Upper lobe of left lung (tissue), 4 donors: Measurements from ENCODE around the gene SOCS7.

Experiments
- EP300 ChIP-seq, 4 donors: sonication (generic); formaldehyde crosslinking; IDR thresholded peaks; one replicate each; pipeline ENCODE4 v1.5.1; 2017; ENCODE audit warnings: antibody characterized with exemption in 4 of 4, control low read depth in 2 of 4
- POLR2A ChIP-seq, 4 donors: fragments of 450-650 bp; IDR thresholded peaks; one replicate each; pipeline ENCODE4 v1.5.1; 2016 to 2017; ENCODE audit warnings: antibody characterized with exemption in 4 of 4, mild to moderate bottlenecking in 2 of 4
- TF ChIP-seq, protein P1 (sequence below), 6 experiments: fragments of 450-650 bp in 4 of 6; fragments of 200-600 bp in 2 of 6; sonication (generic) in 2 of 6; IDR thresholded peaks; one replicate each; pipeline ENCODE4 v1.5.1; 2016 to 2019; ENCODE audit warnings: antibody characterized with exemption in 6 of 6

DNA sequence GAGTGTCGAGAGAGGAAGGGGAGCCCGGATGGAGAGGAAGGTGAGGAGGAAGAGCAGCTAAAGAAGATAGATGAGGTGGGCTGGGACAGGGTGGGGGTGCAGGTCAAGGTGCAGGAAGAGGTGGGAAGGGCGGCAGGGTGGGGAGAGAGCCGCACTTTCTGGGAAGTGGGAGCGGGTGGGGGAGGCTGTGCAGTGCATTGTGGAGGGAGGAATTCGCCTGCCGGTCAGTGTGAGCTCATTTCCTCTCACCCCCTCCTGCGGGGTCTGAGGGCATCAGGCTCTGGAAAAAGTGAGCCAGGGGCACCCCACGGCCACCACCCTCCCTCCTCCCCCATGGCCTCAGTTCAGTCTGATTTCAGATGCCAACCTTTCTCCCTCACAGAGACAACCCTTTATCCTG lies 74.1 kb downstream of the SOCS7 start:
- TF ChIP-seq, protein P1, sequence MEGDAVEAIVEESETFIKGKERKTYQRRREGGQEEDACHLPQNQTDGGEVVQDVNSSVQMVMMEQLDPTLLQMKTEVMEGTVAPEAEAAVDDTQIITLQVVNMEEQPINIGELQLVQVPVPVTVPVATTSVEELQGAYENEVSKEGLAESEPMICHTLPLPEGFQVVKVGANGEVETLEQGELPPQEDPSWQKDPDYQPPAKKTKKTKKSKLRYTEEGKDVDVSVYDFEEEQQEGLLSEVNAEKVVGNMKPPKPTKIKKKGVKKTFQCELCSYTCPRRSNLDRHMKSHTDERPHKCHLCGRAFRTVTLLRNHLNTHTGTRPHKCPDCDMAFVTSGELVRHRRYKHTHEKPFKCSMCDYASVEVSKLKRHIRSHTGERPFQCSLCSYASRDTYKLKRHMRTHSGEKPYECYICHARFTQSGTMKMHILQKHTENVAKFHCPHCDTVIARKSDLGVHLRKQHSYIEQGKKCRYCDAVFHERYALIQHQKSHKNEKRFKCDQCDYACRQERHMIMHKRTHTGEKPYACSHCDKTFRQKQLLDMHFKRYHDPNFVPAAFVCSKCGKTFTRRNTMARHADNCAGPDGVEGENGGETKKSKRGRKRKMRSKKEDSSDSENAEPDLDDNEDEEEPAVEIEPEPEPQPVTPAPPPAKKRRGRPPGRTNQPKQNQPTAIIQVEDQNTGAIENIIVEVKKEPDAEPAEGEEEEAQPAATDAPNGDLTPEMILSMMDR (IDR thresholded peaks at IDR 0.05) = no peak
- TF ChIP-seq EP300 (IDR thresholded peaks at IDR 0.05) = peak in 2 of 4 donors; percentile 31
- TF ChIP-seq POLR2A (IDR thresholded peaks at IDR 0.05) = no peak
